ENCODE data around the gene XPR1.

DNA sequence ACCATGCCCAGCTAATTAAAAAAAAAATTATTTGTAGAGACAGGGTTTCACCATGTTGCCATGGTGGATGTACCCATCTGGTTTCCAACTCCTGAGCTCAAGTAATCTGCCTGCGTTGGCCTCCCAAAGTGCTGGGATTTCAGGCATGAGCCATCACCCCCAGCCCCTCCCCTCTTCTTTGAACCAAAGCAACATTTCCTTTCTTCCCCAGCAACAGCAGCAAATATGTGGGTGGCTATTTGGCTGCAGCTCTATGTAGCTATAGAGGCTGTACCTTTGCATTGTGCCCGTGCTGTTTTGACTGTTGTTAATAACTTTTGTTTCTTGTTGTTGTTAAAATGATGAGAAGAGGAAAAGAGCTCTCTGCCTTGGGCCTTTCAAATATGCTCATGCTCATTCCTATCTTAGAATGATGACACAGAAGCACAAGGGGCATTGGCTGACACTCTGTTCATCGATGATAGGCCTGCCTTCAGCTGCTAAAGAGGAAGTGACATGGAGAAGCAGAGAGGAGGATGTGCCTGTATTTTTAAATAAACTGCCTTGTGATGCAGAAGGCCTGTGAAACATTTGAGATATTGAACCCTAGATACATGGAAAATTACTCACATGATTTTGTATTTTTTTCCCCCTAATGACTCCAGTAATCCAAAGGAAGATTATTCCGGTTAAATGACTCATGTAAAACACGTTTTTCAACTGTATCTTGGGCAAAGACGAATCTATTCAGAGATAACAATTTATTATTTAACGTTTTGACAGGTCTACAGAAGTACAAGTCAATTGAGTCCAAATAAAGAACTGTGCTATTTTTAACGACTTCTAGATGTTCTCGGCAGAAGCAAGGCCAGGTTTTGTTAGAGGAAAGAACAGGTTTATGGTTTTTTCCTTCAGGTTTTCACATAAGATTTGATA, 20.5 kb upstream of the XPR1 start:
- TF ChIP-seq, protein P1, sequence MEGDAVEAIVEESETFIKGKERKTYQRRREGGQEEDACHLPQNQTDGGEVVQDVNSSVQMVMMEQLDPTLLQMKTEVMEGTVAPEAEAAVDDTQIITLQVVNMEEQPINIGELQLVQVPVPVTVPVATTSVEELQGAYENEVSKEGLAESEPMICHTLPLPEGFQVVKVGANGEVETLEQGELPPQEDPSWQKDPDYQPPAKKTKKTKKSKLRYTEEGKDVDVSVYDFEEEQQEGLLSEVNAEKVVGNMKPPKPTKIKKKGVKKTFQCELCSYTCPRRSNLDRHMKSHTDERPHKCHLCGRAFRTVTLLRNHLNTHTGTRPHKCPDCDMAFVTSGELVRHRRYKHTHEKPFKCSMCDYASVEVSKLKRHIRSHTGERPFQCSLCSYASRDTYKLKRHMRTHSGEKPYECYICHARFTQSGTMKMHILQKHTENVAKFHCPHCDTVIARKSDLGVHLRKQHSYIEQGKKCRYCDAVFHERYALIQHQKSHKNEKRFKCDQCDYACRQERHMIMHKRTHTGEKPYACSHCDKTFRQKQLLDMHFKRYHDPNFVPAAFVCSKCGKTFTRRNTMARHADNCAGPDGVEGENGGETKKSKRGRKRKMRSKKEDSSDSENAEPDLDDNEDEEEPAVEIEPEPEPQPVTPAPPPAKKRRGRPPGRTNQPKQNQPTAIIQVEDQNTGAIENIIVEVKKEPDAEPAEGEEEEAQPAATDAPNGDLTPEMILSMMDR (IDR thresholded peaks at IDR 0.05): no peak
- no peak for TF ChIP-seq POLR2A (IDR thresholded peaks at IDR 0.05)
